ENCODE results near the gene MATK.
"Not testable (repeated sequence)": the region's sequence is repeated elsewhere in the genome, so short reads cannot be mapped to it uniquely, and the experiment has no call there.

Gene MATK

GRCh38 chr19:3816148-3816547 is 30.0 kb upstream of the MATK start:
- DNase-seq (ENCODE audit: low read depth): not testable (repeated sequence)

- DNase-seq (ENCODE audit: low read depth): no peak
These were observed 28.5 kb upstream of the MATK start for GRCh38 chr19:3814648-3815047.

GRCh38 chr19:3813473-3814392 is 27.6 kb upstream of the MATK start:
- no peak for DNase-seq (ENCODE audit: low read depth)

- no peak for DNase-seq (ENCODE audit: low read depth)
These were observed 24.7 kb upstream of the MATK start for GRCh38 chr19:3810708-3811355.

- DNase-seq (ENCODE audit: low read depth): no peak
These were observed 23.9 kb upstream of the MATK start for GRCh38 chr19:3809881-3810707.

- DNase-seq (ENCODE audit: low read depth): peak; percentile 76
These were observed 22.4 kb upstream of the MATK start for GRCh38 chr19:3808420-3809143.

GRCh38 chr19:3807574-3808354 is 21.6 kb upstream of the MATK start:
- DNase-seq (ENCODE audit: low read depth): no peak

- no peak for DNase-seq (ENCODE audit: low read depth)
These were observed 20.9 kb upstream of the MATK start for GRCh38 chr19:3807131-3807480.

- DNase-seq (ENCODE audit: low read depth): no peak
These were observed 19.7 kb upstream of the MATK start for GRCh38 chr19:3805859-3806258.

GRCh38 chr19:3804429-3804828 is 18.2 kb upstream of the MATK start:
- DNase-seq (ENCODE audit: low read depth): no peak

- DNase-seq (ENCODE audit: low read depth): no peak
These were observed 17.8 kb upstream of the MATK start for GRCh38 chr19:3803986-3804385.

GRCh38 chr19:3803114-3803888 is 17.1 kb upstream of the MATK start:
- no peak for DNase-seq (ENCODE audit: low read depth)

GRCh38 chr19:3801412-3802096 is 15.4 kb upstream of the MATK start:
- no peak for DNase-seq (ENCODE audit: low read depth)

- DNase-seq (ENCODE audit: low read depth): no peak
These were observed 14.8 kb upstream of the MATK start for GRCh38 chr19:3800996-3801395.

- DNase-seq (ENCODE audit: low read depth): no peak
These were observed 12.0 kb upstream of the MATK start for GRCh38 chr19:3798137-3798536.

- DNase-seq (ENCODE audit: low read depth): no peak
These were observed 10.2 kb upstream of the MATK start for GRCh38 chr19:3796358-3796757.

- DNase-seq (ENCODE audit: low read depth): no peak
These were observed 7.6 kb upstream of the MATK start for GRCh38 chr19:3793799-3794198.

GRCh38 chr19:3792114-3792513 is 5.9 kb upstream of the MATK start:
- no peak for DNase-seq (ENCODE audit: low read depth)

- no peak for DNase-seq (ENCODE audit: low read depth)
These were observed 4.8 kb upstream of the MATK start for GRCh38 chr19:3790941-3791340.

GRCh38 chr19:3790209-3790734 is 4.1 kb upstream of the MATK start:
- no peak for DNase-seq (ENCODE audit: low read depth)

Data from CMK (cell line).